ENCODE data around the gene KMT5B. TPM values are rescaled to one million over a fixed set of nuclear protein-coding genes. Genes with fewer than 3 reads are reported as not detected.

The KMT5B gene
- total RNA-seq, 1 donor from 2014 or later: 43.9 TPM

DNA sequence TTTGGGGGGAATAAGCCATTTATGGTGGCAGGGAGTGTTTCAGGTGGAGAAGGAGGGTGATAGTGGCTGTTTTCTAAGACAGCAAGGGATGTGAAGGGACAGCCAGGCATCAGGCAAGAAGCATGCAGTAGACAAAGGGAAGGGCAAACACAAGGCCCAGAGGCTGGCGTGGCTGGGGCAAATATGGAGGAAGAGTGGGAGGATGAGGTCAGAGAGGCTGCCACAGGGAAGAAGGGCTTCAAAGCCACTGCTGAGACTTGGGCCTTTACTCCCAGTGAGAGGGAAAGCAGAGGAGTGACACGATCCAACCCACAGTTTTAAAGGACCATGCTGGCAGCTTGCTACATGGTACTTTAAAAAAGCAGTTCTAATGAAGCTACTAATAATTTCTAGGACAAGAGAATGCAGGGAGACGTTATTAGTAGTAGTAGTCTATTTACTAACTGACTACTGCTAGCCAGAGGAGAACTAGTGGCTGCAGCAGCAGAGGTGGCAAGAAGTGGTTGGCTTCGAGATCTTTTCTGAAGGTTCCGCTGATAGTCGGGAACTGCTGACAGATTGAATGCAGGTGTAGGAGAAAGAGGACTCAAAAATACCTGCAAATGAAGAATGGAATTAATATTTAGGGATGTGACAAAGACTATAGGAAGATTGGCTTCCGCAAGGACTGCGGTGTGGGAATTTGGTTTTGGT is 13.7 kb downstream of the KMT5B start:
- no peaks in the 10 kb centered on the region for H3K27me3 ChIP-seq
- intact Hi-C loops (cut with DNase I): no loop called here
- no peaks in the 10 kb centered on the region for H3K9me3 ChIP-seq
- peaks cover 27% of the 10 kb centered on the region for H3K4me1 ChIP-seq
- H3K36me3 ChIP-seq: no peaks in the 10 kb centered on the region
- TF ChIP-seq CTCF (IDR thresholded peaks at IDR 0.05): no peak
- ATAC-seq (peak; percentile 68), DNase-seq (no peak)
- H3K27ac ChIP-seq: no peak overlapping the region
- no peak overlapping the region for H3K4me3 ChIP-seq

DNA sequence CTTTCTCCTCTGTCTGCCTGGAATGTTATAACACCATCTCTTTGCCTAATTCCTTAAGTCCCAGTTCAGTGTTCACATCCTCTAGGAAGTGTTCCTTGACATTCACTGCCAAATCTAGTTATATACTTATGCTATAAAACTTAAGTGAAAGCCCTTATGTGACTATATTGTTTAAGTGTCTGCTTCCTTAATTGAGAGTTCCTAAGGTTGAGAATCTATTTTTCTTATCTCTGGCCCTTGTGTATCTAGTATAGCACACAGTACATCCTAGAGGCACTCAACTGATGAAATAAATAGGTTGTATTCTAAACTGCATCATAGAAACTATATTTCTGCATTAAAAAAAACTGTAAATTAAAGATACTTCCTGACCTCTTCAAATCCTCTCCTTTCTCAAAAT is 16.9 kb downstream of the KMT5B start:
- no peaks in the 10 kb centered on the region for H3K27me3 ChIP-seq
- H3K4me1 ChIP-seq: peaks cover 24% of the 10 kb centered on the region
- DNase-seq (no peak), ATAC-seq (no peak)
- intact Hi-C loops (cut with DNase I): no loop called here
- no peak overlapping the region for H3K27ac ChIP-seq
- TF ChIP-seq CTCF (IDR thresholded peaks at IDR 0.05): no peak
- H3K9me3 ChIP-seq: no peaks in the 10 kb centered on the region
- H3K4me3 ChIP-seq: no peak overlapping the region
- no peaks in the 10 kb centered on the region for H3K36me3 ChIP-seq

- H3K9me3 ChIP-seq: no peaks in the 10 kb centered on the region
- H3K27ac ChIP-seq: no peak overlapping the region
- no peak for TF ChIP-seq CTCF (IDR thresholded peaks at IDR 0.05)
- H3K4me3 ChIP-seq: no peak overlapping the region
- H3K27me3 ChIP-seq: no peaks in the 10 kb centered on the region
- no peaks in the 10 kb centered on the region for H3K36me3 ChIP-seq
- H3K4me1 ChIP-seq: peaks cover 20% of the 10 kb centered on the region
- DNase-seq (no peak), ATAC-seq (no peak)
- intact Hi-C loops (cut with DNase I): no loop called here
Measured at GRCh38 chr11:68194675-68195294, 18.3 kb downstream of the KMT5B start.

- no peak overlapping the region for H3K4me3 ChIP-seq
- peaks cover 14% of the 10 kb centered on the region for H3K4me1 ChIP-seq
- no peaks in the 10 kb centered on the region for H3K9me3 ChIP-seq
- H3K27me3 ChIP-seq: no peaks in the 10 kb centered on the region
- TF ChIP-seq CTCF (IDR thresholded peaks at IDR 0.05): no peak
- no peak for DNase-seq
- no peak for ATAC-seq
- no peaks in the 10 kb centered on the region for H3K36me3 ChIP-seq
- no peak overlapping the region for H3K27ac ChIP-seq
- intact Hi-C loops (cut with DNase I): no loop called here
Measured at GRCh38 chr11:68193018-68193417, 20.1 kb downstream of the KMT5B start.

DNA sequence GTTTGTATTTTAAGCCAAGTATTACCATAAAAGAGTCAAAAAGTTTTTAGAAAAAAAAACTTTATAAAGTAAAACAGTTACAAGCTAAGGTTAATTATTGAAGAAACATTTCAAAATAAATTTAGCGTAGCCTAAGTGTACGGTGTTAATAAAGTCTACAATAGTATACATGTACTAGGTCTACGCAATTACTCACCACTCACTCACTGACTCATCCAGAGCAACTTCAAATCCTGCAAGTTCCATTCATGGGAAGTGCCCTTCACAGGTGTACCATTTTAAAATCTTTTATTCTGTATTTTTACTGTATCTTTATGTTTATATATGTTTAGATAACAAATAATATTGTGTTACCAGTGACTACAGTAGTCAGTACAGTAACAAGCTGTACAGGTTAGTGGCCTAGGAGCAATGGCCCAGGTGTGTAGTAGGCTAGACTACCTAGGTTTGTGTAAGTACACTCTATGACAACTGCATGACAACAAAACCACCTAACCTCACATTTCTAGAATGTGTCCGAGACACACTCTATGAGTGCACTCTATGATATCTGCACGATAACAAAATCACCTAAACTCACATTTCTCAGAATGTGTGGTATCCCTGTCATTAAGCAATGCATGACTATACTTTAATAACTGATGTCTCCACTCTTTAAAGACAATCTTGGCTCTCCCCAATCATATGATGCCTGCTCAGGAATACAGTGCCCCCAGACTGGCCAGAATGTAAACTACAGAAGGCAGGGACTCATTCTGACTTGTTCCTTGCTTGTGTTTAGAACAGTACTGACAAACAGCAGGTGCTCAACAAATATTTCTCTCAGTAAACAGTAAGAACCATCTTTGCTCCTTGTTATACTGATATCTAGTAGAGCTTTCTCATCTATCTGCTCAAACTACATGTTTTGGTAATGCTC is 21.2 kb downstream of the KMT5B start:
- H3K36me3 ChIP-seq: no peaks in the 10 kb centered on the region
- TF ChIP-seq CTCF (IDR thresholded peaks at IDR 0.05): no peak
- peaks cover 14% of the 10 kb centered on the region for H3K4me1 ChIP-seq
- ATAC-seq: peak; percentile 57
- no peaks in the 10 kb centered on the region for H3K27me3 ChIP-seq
- no peak for DNase-seq
- intact Hi-C loops (cut with DNase I): no loop called here
- no peak overlapping the region for H3K27ac ChIP-seq
- H3K9me3 ChIP-seq: no peaks in the 10 kb centered on the region
- no peak overlapping the region for H3K4me3 ChIP-seq

Measured in upper lobe of right lung (tissue), 1 donor.